ENCODE data around the gene GMDS.

- TF ChIP-seq, protein P1, sequence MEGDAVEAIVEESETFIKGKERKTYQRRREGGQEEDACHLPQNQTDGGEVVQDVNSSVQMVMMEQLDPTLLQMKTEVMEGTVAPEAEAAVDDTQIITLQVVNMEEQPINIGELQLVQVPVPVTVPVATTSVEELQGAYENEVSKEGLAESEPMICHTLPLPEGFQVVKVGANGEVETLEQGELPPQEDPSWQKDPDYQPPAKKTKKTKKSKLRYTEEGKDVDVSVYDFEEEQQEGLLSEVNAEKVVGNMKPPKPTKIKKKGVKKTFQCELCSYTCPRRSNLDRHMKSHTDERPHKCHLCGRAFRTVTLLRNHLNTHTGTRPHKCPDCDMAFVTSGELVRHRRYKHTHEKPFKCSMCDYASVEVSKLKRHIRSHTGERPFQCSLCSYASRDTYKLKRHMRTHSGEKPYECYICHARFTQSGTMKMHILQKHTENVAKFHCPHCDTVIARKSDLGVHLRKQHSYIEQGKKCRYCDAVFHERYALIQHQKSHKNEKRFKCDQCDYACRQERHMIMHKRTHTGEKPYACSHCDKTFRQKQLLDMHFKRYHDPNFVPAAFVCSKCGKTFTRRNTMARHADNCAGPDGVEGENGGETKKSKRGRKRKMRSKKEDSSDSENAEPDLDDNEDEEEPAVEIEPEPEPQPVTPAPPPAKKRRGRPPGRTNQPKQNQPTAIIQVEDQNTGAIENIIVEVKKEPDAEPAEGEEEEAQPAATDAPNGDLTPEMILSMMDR (IDR thresholded peaks at IDR 0.05; ENCODE audit: low read length) = no peak
- TF ChIP-seq EZH2 (optimal IDR thresholded peaks at IDR 0.05; ENCODE audit: low read depth, low read length) = no peak
These were observed 61.7 kb downstream of the GMDS start for GRCh38 chr6:2183752-2184151.
